ENCODE data around the gene TGFBR3.

The TGFBR3 gene

DNA sequence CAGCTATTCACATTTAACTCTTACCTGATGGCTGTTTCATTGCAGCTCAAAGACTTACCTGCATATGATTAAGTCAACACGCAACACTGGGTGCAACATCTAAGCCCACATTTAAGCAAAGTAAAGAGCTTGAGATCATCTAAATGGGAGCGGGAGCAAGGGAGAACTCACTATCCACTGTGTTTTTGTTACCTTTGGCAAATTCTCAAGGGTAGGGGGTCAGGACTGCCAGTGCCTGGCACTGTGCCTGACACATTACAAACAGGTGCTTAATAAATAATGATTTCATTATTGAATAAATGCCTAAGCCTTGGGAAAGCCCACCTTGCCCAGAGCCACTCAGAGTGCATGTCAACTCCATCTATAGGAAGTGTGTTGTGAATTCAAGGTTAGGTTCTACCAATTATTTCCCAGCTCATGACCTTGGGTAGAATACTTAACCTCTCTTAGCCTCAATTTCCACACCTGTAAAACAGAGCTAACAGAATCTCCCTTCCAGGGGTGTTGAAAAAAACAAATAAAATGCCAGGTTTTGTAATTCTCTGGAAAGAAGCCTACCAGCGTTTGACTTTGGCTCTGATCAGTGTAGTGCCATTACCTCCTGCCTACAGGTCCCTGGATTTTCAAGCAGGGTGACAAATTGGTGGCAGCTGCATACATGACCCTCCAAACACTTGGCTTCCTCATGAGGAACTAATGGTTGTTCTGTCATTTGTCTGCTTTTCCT, 109.7 kb downstream of the TGFBR3 start:
- 78% methylated on average over 3 of the region's 3 CpGs for WGBS (ENCODE audit: insufficient coverage)
- Histone ChIP-seq H3K36me3 (ENCODE audit: control insufficient read depth in 4 of 4, insufficient read depth in 4 of 4, low read length in 3 of 4) (no peaks in the 10 kb centered on the region), H3K27ac (ENCODE audit: insufficient read depth in 1 of 2, low read depth in 1 of 2, low read length in 2 of 2, poor library complexity in 1 of 2, severe bottlenecking in 2 of 2) (no peak overlapping the region), H3K4me3 (ENCODE audit: control insufficient read depth in 1 of 7, extremely low read depth in 1 of 7, insufficient read depth in 4 of 7, low read depth in 2 of 7, low read length in 6 of 7) (no peak overlapping the region), H3K4me1 (ENCODE audit: control extremely low read depth in 1 of 4, control insufficient read depth in 4 of 4, insufficient read depth in 4 of 4, low read length in 3 of 4) (no peaks in the 10 kb centered on the region), H3K9me3 (ENCODE audit: control extremely low read depth in 1 of 5, control insufficient read depth in 4 of 5, insufficient read depth in 2 of 5, low read depth in 1 of 5, low read length in 4 of 5) (no peaks in the 10 kb centered on the region), H3K27me3 (replicated peaks in 2 of 5; ENCODE audit: control insufficient read depth in 4 of 5, insufficient read depth in 5 of 5, low read length in 4 of 5) (no peaks in the 10 kb centered on the region)
- CTCF ChIA-PET: interaction anchor here (1.2 to 1.4 kb wide), 3 partner anchors 8 to 15 kb away, joined by 3 to 5 read pairs (median 3); no protein-coding TSS in a partner anchor
- no peak for DNase-seq
- POLR2A ChIA-PET: interaction anchor here (0.7 kb wide), 1 partner anchor 868 kb away, joined by 4 read pairs; no protein-coding TSS in a partner anchor

DNA sequence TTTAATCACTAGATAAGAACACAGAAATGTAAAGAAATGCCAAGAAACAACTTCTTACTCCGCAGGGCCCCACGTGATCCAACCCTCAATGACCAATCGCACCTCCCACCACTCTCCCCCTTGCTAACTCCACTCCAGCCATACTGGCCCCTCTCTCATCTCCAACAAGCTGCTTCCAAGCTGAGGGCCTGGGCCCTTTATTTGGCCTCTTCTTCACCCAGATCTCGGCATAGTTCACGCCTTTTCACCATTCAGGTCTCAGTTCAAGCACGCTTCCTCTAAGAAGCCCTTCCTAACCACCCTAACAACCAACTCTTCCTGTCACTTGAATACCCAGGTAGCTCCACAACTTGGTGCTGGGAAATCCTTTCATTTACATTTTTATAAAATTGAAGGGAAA, 110.7 kb downstream of the TGFBR3 start:
- Histone ChIP-seq H3K27ac (ENCODE audit: insufficient read depth in 1 of 2, low read depth in 1 of 2, low read length in 2 of 2, poor library complexity in 1 of 2, severe bottlenecking in 2 of 2) (no peak overlapping the region), H3K4me3 (ENCODE audit: control insufficient read depth in 1 of 7, extremely low read depth in 1 of 7, insufficient read depth in 4 of 7, low read depth in 2 of 7, low read length in 6 of 7) (no peak overlapping the region), H3K4me1 (ENCODE audit: control extremely low read depth in 1 of 4, control insufficient read depth in 4 of 4, insufficient read depth in 4 of 4, low read length in 3 of 4) (no peaks in the 10 kb centered on the region), H3K9me3 (ENCODE audit: control extremely low read depth in 1 of 5, control insufficient read depth in 4 of 5, insufficient read depth in 2 of 5, low read depth in 1 of 5, low read length in 4 of 5) (no peaks in the 10 kb centered on the region), H3K36me3 (ENCODE audit: control insufficient read depth in 4 of 4, insufficient read depth in 4 of 4, low read length in 3 of 4) (no peaks in the 10 kb centered on the region), H3K27me3 (replicated peaks in 2 of 5; ENCODE audit: control insufficient read depth in 4 of 5, insufficient read depth in 5 of 5, low read length in 4 of 5) (no peaks in the 10 kb centered on the region)
- POLR2A ChIA-PET: no interaction called here
- 97% methylated on average over 3 of the region's 6 CpGs for WGBS (ENCODE audit: insufficient coverage)
- no peak for DNase-seq
- CTCF ChIA-PET: interaction anchor here (0.6 to 1.4 kb wide), 3 partner anchors 9 to 152 kb away, joined by 3 to 5 read pairs (median 3); no protein-coding TSS in a partner anchor

DNA sequence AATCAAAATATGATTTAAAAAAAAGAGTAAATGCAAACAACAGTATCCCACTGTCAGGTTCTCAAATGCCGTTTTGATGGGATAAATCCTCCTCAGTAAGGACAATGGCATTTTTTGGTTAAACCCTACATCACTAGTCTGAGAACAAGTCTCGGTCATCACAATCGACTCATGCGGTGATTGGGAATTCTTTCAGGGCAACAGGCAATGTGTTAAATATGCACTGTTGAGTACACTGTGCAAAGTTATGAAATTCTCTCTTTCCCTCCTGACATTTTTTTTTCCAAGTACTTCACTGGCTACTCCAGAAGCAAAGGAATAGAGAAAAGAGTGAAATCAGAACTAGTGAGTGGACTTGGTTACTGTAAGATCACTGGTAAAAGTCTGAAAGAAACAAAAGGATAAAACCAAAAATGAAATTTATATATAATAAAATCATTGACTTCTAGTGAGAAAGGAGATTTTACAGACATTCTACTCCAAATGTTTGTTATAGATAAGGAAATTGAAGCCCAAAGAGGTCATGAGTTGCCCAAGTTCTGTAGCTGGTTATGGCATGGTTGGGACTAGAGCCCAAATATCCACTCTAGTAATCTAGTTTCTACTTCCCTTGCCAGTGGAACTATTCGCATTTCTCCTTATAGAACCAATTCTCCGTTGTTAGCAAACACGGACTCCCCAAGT, 111.3 kb downstream of the TGFBR3 start:
- Histone ChIP-seq H3K4me1 (ENCODE audit: control extremely low read depth in 1 of 4, control insufficient read depth in 4 of 4, insufficient read depth in 4 of 4, low read length in 3 of 4) (no peaks in the 10 kb centered on the region), H3K27ac (ENCODE audit: insufficient read depth in 1 of 2, low read depth in 1 of 2, low read length in 2 of 2, poor library complexity in 1 of 2, severe bottlenecking in 2 of 2) (no peak overlapping the region), H3K36me3 (ENCODE audit: control insufficient read depth in 4 of 4, insufficient read depth in 4 of 4, low read length in 3 of 4) (no peaks in the 10 kb centered on the region), H3K4me3 (ENCODE audit: control insufficient read depth in 1 of 7, extremely low read depth in 1 of 7, insufficient read depth in 4 of 7, low read depth in 2 of 7, low read length in 6 of 7) (no peak overlapping the region), H3K9me3 (ENCODE audit: control extremely low read depth in 1 of 5, control insufficient read depth in 4 of 5, insufficient read depth in 2 of 5, low read depth in 1 of 5, low read length in 4 of 5) (no peaks in the 10 kb centered on the region), H3K27me3 (replicated peaks in 2 of 5; ENCODE audit: control insufficient read depth in 4 of 5, insufficient read depth in 5 of 5, low read length in 4 of 5) (no peaks in the 10 kb centered on the region)
- CTCF ChIA-PET: interaction anchor here (0.6 to 1.4 kb wide), 2 partner anchors 10 to 152 kb away, joined by 3 to 5 read pairs; no protein-coding TSS in a partner anchor
- WGBS (ENCODE audit: insufficient coverage): 100% methylated on average over 1 of the region's 7 CpGs
- POLR2A ChIA-PET: no interaction called here
- DNase-seq: no peak

DNA sequence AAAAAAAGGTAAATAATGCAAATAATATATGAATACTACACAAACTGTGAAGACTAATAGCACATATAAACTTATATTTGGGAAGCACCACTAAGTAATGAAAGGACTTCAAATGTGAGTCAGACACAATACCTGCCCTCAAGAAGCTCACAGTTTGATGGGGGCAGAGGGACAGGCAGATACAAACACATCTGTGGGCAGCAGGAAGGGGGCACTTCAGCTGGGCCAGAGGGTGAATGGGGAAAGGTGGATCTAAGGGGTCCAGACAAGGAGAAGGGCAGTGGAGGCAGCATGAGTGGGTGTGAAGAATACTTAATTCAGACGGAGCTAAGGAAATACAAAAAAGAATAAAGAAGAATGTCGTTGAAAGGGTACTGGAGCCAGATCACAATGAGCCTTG, 114.2 kb downstream of the TGFBR3 start:
- Histone ChIP-seq H3K27ac (ENCODE audit: insufficient read depth in 1 of 2, low read depth in 1 of 2, low read length in 2 of 2, poor library complexity in 1 of 2, severe bottlenecking in 2 of 2) (no peak overlapping the region), H3K9me3 (ENCODE audit: control extremely low read depth in 1 of 5, control insufficient read depth in 4 of 5, insufficient read depth in 2 of 5, low read depth in 1 of 5, low read length in 4 of 5) (no peaks in the 10 kb centered on the region), H3K4me3 (ENCODE audit: control insufficient read depth in 1 of 7, extremely low read depth in 1 of 7, insufficient read depth in 4 of 7, low read depth in 2 of 7, low read length in 6 of 7) (no peak overlapping the region), H3K4me1 (ENCODE audit: control extremely low read depth in 1 of 4, control insufficient read depth in 4 of 4, insufficient read depth in 4 of 4, low read length in 3 of 4) (no peaks in the 10 kb centered on the region), H3K27me3 (replicated peaks in 2 of 5; ENCODE audit: control insufficient read depth in 4 of 5, insufficient read depth in 5 of 5, low read length in 4 of 5) (no peaks in the 10 kb centered on the region), H3K36me3 (ENCODE audit: control insufficient read depth in 4 of 4, insufficient read depth in 4 of 4, low read length in 3 of 4) (no peaks in the 10 kb centered on the region)
- 93% methylated on average over 2 of the region's 2 CpGs for WGBS (ENCODE audit: insufficient coverage)
- ChIA-PET POLR2A (interaction anchor here (0.6 kb wide), 1 partner anchor 153 kb away, joined by 4 read pairs; no protein-coding TSS in a partner anchor), CTCF (interaction anchor here (0.9 kb wide), 1 partner anchor 13 kb away, joined by 3 read pairs; no protein-coding TSS in a partner anchor)
- DNase-seq: no peak

DNA sequence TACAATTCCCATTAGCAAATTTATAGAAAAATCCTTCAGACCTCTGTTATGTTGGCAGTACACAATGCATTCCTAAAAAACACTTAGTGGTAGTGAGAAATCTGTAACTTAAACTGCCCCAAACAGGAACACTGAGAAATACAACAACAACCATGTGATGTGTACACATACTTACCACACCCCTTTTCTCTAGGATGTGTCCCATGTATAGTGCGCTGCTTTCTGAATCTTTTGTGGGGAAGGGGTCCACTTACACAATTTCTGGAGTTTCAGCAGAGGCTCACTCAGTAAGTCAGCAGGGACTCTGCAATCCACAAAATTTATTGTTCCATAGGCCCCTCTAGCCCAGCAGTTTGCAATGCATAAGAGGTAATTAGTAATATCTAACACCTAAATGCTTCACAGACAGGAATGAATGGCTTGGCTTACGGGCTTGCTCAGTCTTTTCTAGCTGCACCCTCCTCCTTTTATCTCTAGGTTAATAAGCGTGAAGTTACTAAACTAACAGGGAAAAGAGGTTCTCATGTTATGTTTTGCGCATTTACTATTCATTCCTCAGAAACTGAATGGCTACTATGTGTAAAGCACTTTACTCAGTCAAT, 115.2 kb downstream of the TGFBR3 start:
- no CpG with 5 or more reads among the region's 4 CpGs for WGBS (ENCODE audit: insufficient coverage)

DNA sequence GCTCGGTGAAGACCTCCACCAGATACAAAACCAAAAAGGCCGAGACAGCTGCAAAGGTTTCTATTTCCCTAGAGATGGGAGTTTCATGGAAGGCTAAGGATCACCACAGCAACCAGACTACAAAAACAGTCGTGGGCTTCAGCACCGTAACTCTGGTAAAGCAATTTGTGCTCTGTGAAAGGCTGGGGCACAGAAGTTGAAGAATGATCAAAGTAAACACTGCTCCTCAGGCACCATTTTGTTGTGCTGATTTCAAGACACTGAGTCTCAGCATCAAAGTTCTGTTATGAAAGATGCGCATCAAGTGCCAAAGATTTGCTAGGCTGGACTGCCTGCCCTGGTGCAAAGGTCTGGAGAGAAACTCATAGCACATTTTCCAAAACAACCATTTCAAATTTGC, 116.2 kb downstream of the TGFBR3 start:
- no peaks in the 10 kb centered on the region for H3K27me3 ChIP-seq (replicated peaks in 2 of 5; ENCODE audit: control insufficient read depth in 4 of 5, insufficient read depth in 5 of 5, low read length in 4 of 5)
- 100% methylated on average over 3 of the region's 5 CpGs for WGBS (ENCODE audit: insufficient coverage)
- H3K27ac ChIP-seq (ENCODE audit: insufficient read depth in 1 of 2, low read depth in 1 of 2, low read length in 2 of 2, poor library complexity in 1 of 2, severe bottlenecking in 2 of 2): no peak overlapping the region
- H3K4me1 ChIP-seq (ENCODE audit: control extremely low read depth in 1 of 4, control insufficient read depth in 4 of 4, insufficient read depth in 4 of 4, low read length in 3 of 4): no peaks in the 10 kb centered on the region
- no peaks in the 10 kb centered on the region for H3K9me3 ChIP-seq (ENCODE audit: control extremely low read depth in 1 of 5, control insufficient read depth in 4 of 5, insufficient read depth in 2 of 5, low read depth in 1 of 5, low read length in 4 of 5)
- H3K4me3 ChIP-seq (ENCODE audit: control insufficient read depth in 1 of 7, extremely low read depth in 1 of 7, insufficient read depth in 4 of 7, low read depth in 2 of 7, low read length in 6 of 7): no peak overlapping the region
- H3K36me3 ChIP-seq (ENCODE audit: control insufficient read depth in 4 of 4, insufficient read depth in 4 of 4, low read length in 3 of 4): no peaks in the 10 kb centered on the region
- ChIA-PET CTCF (no interaction called here), POLR2A (no interaction called here)
- no peak for DNase-seq

More for the DNA sequence above, 115.2 kb downstream of the TGFBR3 start:
- CTCF ChIA-PET: interaction anchor here (1.1 kb wide), 1 partner anchor 11 kb away, joined by 3 read pairs; no protein-coding TSS in a partner anchor
- Histone ChIP-seq H3K9me3 (ENCODE audit: control extremely low read depth in 1 of 5, control insufficient read depth in 4 of 5, insufficient read depth in 2 of 5, low read depth in 1 of 5, low read length in 4 of 5) (no peaks in the 10 kb centered on the region), H3K36me3 (ENCODE audit: control insufficient read depth in 4 of 4, insufficient read depth in 4 of 4, low read length in 3 of 4) (no peaks in the 10 kb centered on the region), H3K4me3 (ENCODE audit: control insufficient read depth in 1 of 7, extremely low read depth in 1 of 7, insufficient read depth in 4 of 7, low read depth in 2 of 7, low read length in 6 of 7) (no peak overlapping the region), H3K27ac (ENCODE audit: insufficient read depth in 1 of 2, low read depth in 1 of 2, low read length in 2 of 2, poor library complexity in 1 of 2, severe bottlenecking in 2 of 2) (no peak overlapping the region), H3K4me1 (ENCODE audit: control extremely low read depth in 1 of 4, control insufficient read depth in 4 of 4, insufficient read depth in 4 of 4, low read length in 3 of 4) (no peaks in the 10 kb centered on the region), H3K27me3 (replicated peaks in 2 of 5; ENCODE audit: control insufficient read depth in 4 of 5, insufficient read depth in 5 of 5, low read length in 4 of 5) (no peaks in the 10 kb centered on the region)
- POLR2A ChIA-PET: no interaction called here
- no peak for DNase-seq

Measured in common myeloid progenitor, CD34-positive (primary cell).